GM18519 (cell line): ENCODE results near the gene SPCS1.
"Not testable (repeated sequence)": the region's sequence is repeated elsewhere in the genome, so short reads cannot be mapped to it uniquely, and the experiment has no call there.

Source experiments
- ATAC-seq: cut with Tn5 transposase; IDR thresholded peaks from one replicate; pipeline ENCODE4 v1.9.1; 2021; ENCODE audit warnings: mild to moderate bottlenecking, moderate library complexity; ENCODE audit not compliant: unreplicated experiment, low FRiP score

Gene SPCS1

DNA sequence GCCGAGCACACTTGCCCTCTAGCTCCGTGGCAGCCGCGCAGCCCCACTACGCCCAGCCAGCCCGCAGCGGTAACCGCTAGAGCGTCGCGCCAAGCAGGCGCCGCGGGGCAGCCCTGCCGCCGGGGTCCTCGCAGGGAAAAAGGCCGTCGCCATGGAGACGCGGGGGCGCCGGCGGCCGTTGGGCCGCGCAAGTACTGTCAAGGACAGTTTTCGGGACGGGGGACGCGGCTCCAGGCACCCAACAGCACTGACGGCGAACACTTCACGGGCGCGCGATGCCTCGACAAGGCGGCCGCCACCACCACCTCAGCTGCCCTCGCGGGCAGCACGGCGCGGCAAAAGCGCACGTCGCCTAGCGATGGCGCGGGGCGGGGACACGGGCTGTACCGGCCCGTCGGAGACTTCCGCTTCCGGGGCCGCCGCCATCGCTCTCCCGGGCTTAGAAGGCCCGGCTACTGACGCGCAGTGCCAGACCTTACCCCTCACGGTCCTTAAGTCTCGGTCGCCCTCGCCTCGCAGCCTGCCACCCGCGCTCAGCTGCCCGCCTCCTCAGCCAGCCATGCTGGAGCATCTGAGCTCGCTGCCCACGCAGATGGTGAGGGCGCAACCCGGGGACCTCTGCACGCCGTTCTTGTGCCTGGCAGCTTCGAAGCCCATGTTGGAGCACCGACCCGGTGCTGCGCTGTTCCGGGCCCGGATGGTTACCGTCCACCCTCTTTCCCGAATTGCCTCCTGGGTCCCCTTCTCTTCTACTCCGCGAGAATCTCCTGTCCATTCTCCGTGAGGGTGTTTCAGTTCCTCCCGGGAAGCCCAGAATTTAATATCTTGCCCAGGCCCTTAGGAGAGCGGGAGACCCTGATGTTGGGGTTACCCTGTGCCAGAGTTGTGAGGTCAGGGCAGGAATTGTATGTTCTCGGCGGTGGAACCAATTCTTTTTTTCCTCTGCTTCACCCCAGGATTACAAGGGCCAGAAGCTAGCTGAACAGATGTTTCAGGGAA is at the start of gene SPCS1, which contains the start of gene GLT8D1:
SPCS1 (plus strand) TSS at position 419 of the 999 bp plus-strand sequence; CDS start at position 560, 141 bp downstream.
GLT8D1 (minus strand) TSS at position 104 of the 999 bp plus-strand sequence. CDS start 5,331 bp downstream, outside the sequence.
- peak; percentile 48 for ATAC-seq

- no peak for ATAC-seq
Measured at GRCh38 chr3:52660046-52660445, 45.9 kb upstream of the SPCS1 start.

GRCh38 chr3:52663098-52663497 is 42.8 kb upstream of the SPCS1 start:
- no peak for ATAC-seq

GRCh38 chr3:52670621-52671521 is 35.0 kb upstream of the SPCS1 start:
- ATAC-seq: no peak

- ATAC-seq: no peak
Measured at GRCh38 chr3:52671676-52672075, 34.2 kb upstream of the SPCS1 start.

DNA sequence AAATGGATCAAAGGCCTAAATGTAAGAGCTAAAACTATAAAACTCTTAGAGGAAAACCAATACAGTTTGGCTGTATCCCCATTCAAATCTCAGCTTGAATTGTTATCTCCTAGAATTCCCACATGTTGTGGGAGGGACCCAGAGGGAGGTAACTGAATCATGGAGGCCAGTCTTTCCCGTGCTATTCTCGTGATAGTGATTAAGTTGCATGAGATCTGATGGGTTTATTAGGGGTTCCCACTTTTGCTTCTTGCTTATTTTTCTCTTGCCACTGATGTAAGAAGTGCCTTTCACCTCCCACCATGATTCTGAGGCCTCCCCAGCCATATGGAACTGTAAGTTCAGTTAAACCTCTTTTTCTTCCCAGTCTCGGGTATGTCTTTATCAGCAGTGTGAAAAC is 29.7 kb upstream of the SPCS1 start:
- ATAC-seq: not testable (repeated sequence)

- ATAC-seq: no peak
Measured at GRCh38 chr3:52678265-52679198, 27.4 kb upstream of the SPCS1 start.

GRCh38 chr3:52679199-52679538 is 26.7 kb upstream of the SPCS1 start:
- no peak for ATAC-seq

- ATAC-seq: no peak
Measured at GRCh38 chr3:52679811-52680210, 26.1 kb upstream of the SPCS1 start.

GRCh38 chr3:52681596-52681995 is 24.3 kb upstream of the SPCS1 start:
- no peak for ATAC-seq

DNA sequence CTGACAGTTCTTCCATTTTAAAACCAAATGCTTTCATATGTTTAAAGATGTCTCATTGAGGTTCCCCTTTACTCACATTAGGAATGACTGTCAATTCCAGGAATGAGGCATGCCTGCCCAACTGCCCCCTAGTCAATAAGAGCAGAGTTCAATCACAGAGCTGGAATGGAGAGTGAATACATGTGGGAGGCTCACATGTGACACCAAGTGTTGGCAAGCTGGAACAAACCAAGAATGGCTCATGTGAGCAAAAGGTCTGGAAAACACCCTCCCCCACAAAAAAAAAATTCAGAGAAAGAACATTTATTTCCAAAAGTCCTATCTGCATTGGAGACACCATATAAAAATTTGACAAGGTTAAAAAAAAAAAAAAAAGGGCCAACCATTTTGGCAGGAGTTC is 23.9 kb upstream of the SPCS1 start:
- no peak for ATAC-seq

- ATAC-seq: no peak
Measured at GRCh38 chr3:52683611-52684010, 22.3 kb upstream of the SPCS1 start.

GRCh38 chr3:52684184-52684583 is 21.7 kb upstream of the SPCS1 start:
- no peak for ATAC-seq

DNA sequence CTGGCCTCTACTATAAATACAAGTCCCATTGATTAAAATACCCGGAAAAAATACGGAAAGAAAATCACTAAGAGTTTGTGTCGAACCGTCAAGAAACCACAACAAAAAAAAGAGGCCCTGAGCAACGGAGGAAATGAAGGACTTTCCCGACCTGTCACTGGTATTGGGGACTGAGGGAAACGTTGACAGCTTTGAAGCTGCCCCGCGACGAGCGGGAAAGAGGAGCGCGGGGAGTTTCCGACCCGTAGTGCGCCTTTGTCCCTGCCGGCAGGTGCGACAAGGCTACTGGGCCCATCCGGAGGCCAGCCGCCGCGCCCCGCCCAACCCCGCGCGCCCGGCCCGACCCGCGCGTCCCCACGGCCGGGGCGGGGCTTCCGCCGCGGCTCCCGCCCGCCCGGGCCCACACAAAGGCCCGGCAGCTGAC is 20.6 kb upstream of the SPCS1 start:
- peak; percentile 40 for ATAC-seq

- peak; percentile 69 for ATAC-seq
Measured at GRCh38 chr3:52685709-52686691, 19.9 kb upstream of the SPCS1 start, which contains the start of the genes GNL3 and PBRM1. Gene GNL3, plus strand, starts transcription at chr3:52686032. Its CDS starts 61 bp downstream, at chr3:52686093. Gene PBRM1, minus strand, starts transcription at chr3:52685913.

DNA sequence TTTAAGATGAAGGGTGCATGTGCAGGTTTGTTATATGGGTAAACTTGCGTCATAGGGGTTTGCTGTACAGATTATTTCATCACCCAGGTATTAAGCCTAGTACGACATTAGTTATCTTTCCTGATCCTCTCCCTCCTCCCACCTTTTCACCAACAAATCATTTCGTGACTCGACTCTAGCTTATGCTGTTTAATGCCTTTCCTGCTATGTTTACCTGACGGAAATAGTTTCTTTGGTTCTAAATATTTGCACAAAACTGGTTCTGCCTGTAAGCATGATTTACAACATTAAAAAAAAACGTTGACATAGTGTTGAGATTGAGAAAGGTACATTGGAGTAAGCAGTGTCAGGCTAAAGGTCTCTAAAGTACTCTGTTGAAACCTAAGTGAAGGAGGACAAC is 17.6 kb upstream of the SPCS1 start:
- no peak for ATAC-seq

DNA sequence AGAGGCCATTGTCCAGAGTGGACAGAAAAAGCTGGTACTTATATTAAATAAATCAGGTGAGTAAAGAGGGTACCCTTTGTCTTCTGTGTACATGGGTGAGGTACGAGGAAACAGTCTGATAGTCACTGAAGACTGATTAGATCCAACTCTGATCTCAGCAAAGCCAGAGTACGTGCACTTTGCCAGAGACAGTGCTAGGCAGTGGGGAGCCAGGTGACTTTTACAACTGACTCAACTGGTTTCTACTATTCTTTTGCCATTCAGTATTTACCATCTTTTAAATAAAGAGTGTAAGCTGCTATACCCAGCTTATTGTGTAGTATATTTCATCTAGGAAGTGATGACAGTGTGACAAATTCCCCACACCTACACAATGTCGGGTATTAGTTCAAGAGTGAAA is 16.8 kb upstream of the SPCS1 start:
- ATAC-seq: no peak

DNA sequence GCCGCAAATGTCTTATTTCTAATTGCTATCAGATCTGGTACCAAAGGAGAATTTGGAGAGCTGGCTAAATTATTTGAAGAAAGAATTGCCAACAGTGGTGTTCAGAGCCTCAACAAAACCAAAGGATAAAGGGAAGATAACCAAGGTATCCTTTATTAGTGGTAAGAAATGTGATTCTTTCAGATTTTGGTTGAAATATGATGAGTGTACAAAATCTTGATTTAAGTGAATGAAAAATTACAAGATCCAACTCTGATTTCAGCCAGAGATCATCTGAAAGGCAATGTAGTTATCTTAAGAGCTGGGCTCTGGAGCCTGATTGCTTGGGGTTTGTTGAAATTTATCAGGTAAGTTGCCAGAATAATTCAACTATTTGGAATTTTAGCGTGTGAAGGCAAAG is 15.3 kb upstream of the SPCS1 start:
- no peak for ATAC-seq

- ATAC-seq: no peak
Measured at GRCh38 chr3:52693071-52693470, 12.8 kb upstream of the SPCS1 start.
